B cell (primary cell): ENCODE measurements around the gene ZC3HAV1L. TPM values are rescaled to one million over a fixed set of nuclear protein-coding genes. Genes with fewer than 3 reads are reported as not detected.

Source experiments
- ATAC-seq: fragments of 200-7000 bp; cut with Tn5 transposase; one replicate; pipeline ENCODE4 v1.10.0; 2021; ENCODE audit warnings: low read depth, mild to moderate bottlenecking, moderate number of reproducible peaks, moderate library complexity
- CTCF ChIA-PET: fragments of 350-600 bp; sonication (Branson Sonifier 250); formaldehyde crosslinking; loops from one replicate; lab custom pipeline; 2021; ENCODE audit warnings: antibody characterized with exemption, inconsistent platforms; lab: Charles Lee
- POLR2A ChIA-PET: fragments of 350-600 bp; sonication (Branson Sonifier 250); formaldehyde crosslinking; loops from one replicate; lab custom pipeline; 2021; ENCODE audit warnings: antibody characterized with exemption; lab: Charles Lee
- DNase-seq: peaks from one replicate; pipeline ENCODE4 v3.0.0; 2013
- H2AFZ ChIP-seq: 2 replicates; pipeline ENCODE4 v1.6.1; 2012; ENCODE audit warnings: mild to moderate bottlenecking, low read depth, low read length; ENCODE audit not compliant: insufficient read depth, poor library complexity, severe bottlenecking
- H3K27ac ChIP-seq, 2 donors: 1 replicate in 1 of 2; 2 replicates in 1 of 2; pipeline ENCODE4 v1.5.1; 2012 to 2013; ENCODE audit warnings: low read length in 2 of 2, mild to moderate bottlenecking in 2 of 2, moderate library complexity in 1 of 2
- H3K27me3 ChIP-seq, 4 experiments: fragments of 200-600 bp in 1 of 4; sonication (generic) in 1 of 4; replicated peaks in 1 of 4; 1 replicate in 2 of 4; 2 replicates in 2 of 4; pipeline versions ENCODE4 v1.6.1 to v1.7.0; 2013 to 2016; ENCODE audit warnings: low read length in 3 of 4, mild to moderate bottlenecking in 2 of 4, mixed read lengths in 1 of 4, moderate library complexity in 1 of 4; ENCODE audit not compliant: insufficient read depth in 4 of 4, control insufficient read depth in 3 of 4; ENCODE audit errors: control extremely low read depth in 1 of 4
- H3K36me3 ChIP-seq, 2 experiments: replicated peaks in 1 of 2; 1 replicate in 1 of 2; 2 replicates in 1 of 2; pipeline versions ENCODE4 v1.6.1 to v1.7.1; 2013; ENCODE audit warnings: low read length in 1 of 2; ENCODE audit not compliant: insufficient read depth in 2 of 2, control insufficient read depth in 1 of 2; ENCODE audit errors: control extremely low read depth in 1 of 2, extremely low read depth in 1 of 2
- H3K4me1 ChIP-seq, 2 donors: fragments of 200-600 bp in 1 of 2; sonication (generic) in 1 of 2; 1 replicate in 1 of 2; 2 replicates in 1 of 2; pipeline versions ENCODE4 v1.5.1 to v1.6.1; 2013 to 2017; ENCODE audit warnings: low read length in 2 of 2; ENCODE audit not compliant: control insufficient read depth in 2 of 2, insufficient read depth in 2 of 2
- H3K4me2 ChIP-seq: replicated peaks from 2 replicates; pipeline ENCODE3; 2012; ENCODE audit warnings: mild to moderate bottlenecking, low read depth, low read length; ENCODE audit not compliant: poor library complexity, severe bottlenecking
- H3K4me3 ChIP-seq, 5 experiments: fragments of 200-600 bp in 1 of 5; sonication (generic) in 1 of 5; 1 replicate in 3 of 5; 2 replicates in 2 of 5; pipeline versions ENCODE4 v1.5.1 to v1.7.0; 2011 to 2016; ENCODE audit warnings: low read length in 4 of 5, mild to moderate bottlenecking in 4 of 5, low read depth in 2 of 5, control low read depth in 1 of 5, moderate library complexity in 1 of 5; ENCODE audit not compliant: insufficient read depth in 1 of 5; ENCODE audit errors: control extremely low read depth in 1 of 5, extremely low read depth in 1 of 5
- H3K79me2 ChIP-seq: fragments of 200-600 bp; sonication (generic); one replicate; pipeline ENCODE4 v1.6.0; 2016; ENCODE audit warnings: low read length; ENCODE audit not compliant: control insufficient read depth, insufficient read depth
- H3K9ac ChIP-seq: fragments of 200-600 bp; sonication (generic); 2 replicates; pipeline ENCODE4 v1.6.1; 2017; ENCODE audit warnings: mild to moderate bottlenecking, low read length, moderate library complexity
- H3K9me3 ChIP-seq, 3 donors: one replicate each; pipeline versions ENCODE4 v1.6.1 to v1.7.1; 2013; ENCODE audit warnings: low read length in 2 of 3; ENCODE audit not compliant: control insufficient read depth in 2 of 3, insufficient read depth in 1 of 3; ENCODE audit errors: control extremely low read depth in 1 of 3
- H4K20me1 ChIP-seq: 2 replicates; pipeline ENCODE4 v1.6.0; 2012; ENCODE audit warnings: mild to moderate bottlenecking, low read length; ENCODE audit not compliant: insufficient read depth, control insufficient read depth, poor library complexity, severe bottlenecking
- H3K27ac Mint-ChIP-seq: one replicate; pipeline ENCODE4 v1.8.0; 2021; ENCODE audit warnings: mixed read lengths
- H3K27me3 Mint-ChIP-seq: one replicate; pipeline ENCODE4 v1.8.0; 2021; ENCODE audit warnings: mixed read lengths
- H3K4me1 Mint-ChIP-seq: one replicate; pipeline ENCODE4 v1.8.0; 2021; ENCODE audit warnings: mixed read lengths
- H3K4me3 Mint-ChIP-seq: one replicate; pipeline ENCODE4 v1.8.0; 2021; ENCODE audit warnings: mixed read lengths
- H3K9me3 Mint-ChIP-seq: one replicate; pipeline ENCODE4 v1.8.0; 2022; ENCODE audit warnings: mixed read lengths; ENCODE audit not compliant: insufficient read depth
- EZH2 ChIP-seq: IDR thresholded peaks from 2 replicates; pipeline ENCODE4 v1.6.1; 2012; ENCODE audit warnings: borderline replicate concordance, low read depth, mild to moderate bottlenecking, moderate library complexity, low read length; ENCODE audit not compliant: insufficient read depth, poor library complexity, severe bottlenecking
- WGBS: methylation state at CpG from one replicate; pipeline ENCODE4 v1.1.5; 2013; ENCODE audit warnings: missing lambda C conversion rate; ENCODE audit not compliant: insufficient coverage; 5-methylcytosine and 5-hydroxymethylcytosine counted together
- intact Hi-C: fragments of 100-400 bp; cut with micrococcal nuclease; formaldehyde crosslinking; loops from one replicate; pipeline ENCODE4 v1.10.0; 2022
- polyA minus RNA-seq: library from RNA; depleted of rRNA, polyadenylated mRNA; stranded (reverse); fragments of >200 nt; gene quantifications from 2 replicates; pipeline ENCODE4 v1.2.3, GENCODE V29; 2012
- polyA plus RNA-seq: library from polyadenylated mRNA; depleted of rRNA; stranded (reverse); fragments of >200 nt; gene quantifications from 2 replicates; pipeline ENCODE4 v1.2.3, GENCODE V29; 2012
- total RNA-seq, 2 donors: library from RNA; stranded (reverse); fragments of 120-200 nt in 1 of 2; gene quantifications; 1 replicate in 1 of 2; 2 replicates in 1 of 2; pipeline versions ENCODE4 v1.2.3 to v1.2.4, GENCODE V29; 2013 to 2022
- TF ChIP-seq, protein P1 (sequence below): fragments of 200-600 bp; IDR thresholded peaks from one replicate; pipeline ENCODE4 v1.8.0; 2022; ENCODE audit warnings: antibody characterized with exemption, mild to moderate bottlenecking

The ZC3HAV1L gene, protein sequence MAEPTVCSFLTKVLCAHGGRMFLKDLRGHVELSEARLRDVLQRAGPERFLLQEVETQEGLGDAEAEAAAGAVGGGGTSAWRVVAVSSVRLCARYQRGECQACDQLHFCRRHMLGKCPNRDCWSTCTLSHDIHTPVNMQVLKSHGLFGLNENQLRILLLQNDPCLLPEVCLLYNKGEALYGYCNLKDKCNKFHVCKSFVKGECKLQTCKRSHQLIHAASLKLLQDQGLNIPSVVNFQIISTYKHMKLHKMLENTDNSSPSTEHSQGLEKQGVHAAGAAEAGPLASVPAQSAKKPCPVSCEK
- total RNA-seq (1.8 and 2.3 TPM in 2 replicates), polyA plus RNA-seq (0.82 and 1.5 TPM in 2 replicates), polyA minus RNA-seq (1.1 and 4.4 TPM in 2 replicates)
- total RNA-seq (2013) = 0.54 TPM

- TF ChIP-seq, protein P1, sequence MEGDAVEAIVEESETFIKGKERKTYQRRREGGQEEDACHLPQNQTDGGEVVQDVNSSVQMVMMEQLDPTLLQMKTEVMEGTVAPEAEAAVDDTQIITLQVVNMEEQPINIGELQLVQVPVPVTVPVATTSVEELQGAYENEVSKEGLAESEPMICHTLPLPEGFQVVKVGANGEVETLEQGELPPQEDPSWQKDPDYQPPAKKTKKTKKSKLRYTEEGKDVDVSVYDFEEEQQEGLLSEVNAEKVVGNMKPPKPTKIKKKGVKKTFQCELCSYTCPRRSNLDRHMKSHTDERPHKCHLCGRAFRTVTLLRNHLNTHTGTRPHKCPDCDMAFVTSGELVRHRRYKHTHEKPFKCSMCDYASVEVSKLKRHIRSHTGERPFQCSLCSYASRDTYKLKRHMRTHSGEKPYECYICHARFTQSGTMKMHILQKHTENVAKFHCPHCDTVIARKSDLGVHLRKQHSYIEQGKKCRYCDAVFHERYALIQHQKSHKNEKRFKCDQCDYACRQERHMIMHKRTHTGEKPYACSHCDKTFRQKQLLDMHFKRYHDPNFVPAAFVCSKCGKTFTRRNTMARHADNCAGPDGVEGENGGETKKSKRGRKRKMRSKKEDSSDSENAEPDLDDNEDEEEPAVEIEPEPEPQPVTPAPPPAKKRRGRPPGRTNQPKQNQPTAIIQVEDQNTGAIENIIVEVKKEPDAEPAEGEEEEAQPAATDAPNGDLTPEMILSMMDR = no peak
- no peak for TF ChIP-seq EZH2
- peak; percentile 67 for ATAC-seq
- Histone ChIP-seq H3K27me3 (peaks cover 0 to 4% (median 0%) of the 10 kb centered on the region in 4 experiments), H3K9ac (peak within 1 kb of the TSS; percentile 71), H3K36me3 (no peaks in the 10 kb centered on the region), H3K4me3 (peak within 1 kb of the TSS in 4 of 5 experiments; percentile 28 to 72 (median 62)), H3K4me1 (peaks cover 8 to 10% of the 10 kb centered on the region in 2 donors), H3K4me2 (peak within 1 kb of the TSS; percentile 93), H4K20me1 (no peaks in the 10 kb centered on the region), H3K9me3 (no peaks in the 10 kb centered on the region), H2AFZ (peak within 1 kb of the TSS; percentile 90), H3K79me2 (no peaks in the 10 kb centered on the region), H3K27ac (no peak within 1 kb of the TSS)
- Mint-ChIP-seq H3K4me3 (peak within 1 kb of the TSS; percentile 84), H3K27me3 (no peaks in the 10 kb centered on the region), H3K9me3 (no peaks in the 10 kb centered on the region), H3K4me1 (peaks cover 8% of the 10 kb centered on the region), H3K27ac (no peak within 1 kb of the TSS)
- peak; percentile 43 for DNase-seq
- 3% methylated on average over 82 of the region's 82 CpGs for WGBS
- intact Hi-C loops = no loop called here
- CTCF ChIA-PET = interaction anchor here (1.1 to 1.8 kb wide), 2 partner anchors 17 to 19 kb away, joined by 4 to 6 read pairs; no protein-coding TSS in a partner anchor
- POLR2A ChIA-PET = no interaction called here
Observed at GRCh38 chr7:139035586-139036353, at the start of gene ZC3HAV1L. Gene ZC3HAV1L (minus strand): TSS chr7:139036042. CDS start chr7:139036017, 25 bp downstream.
